DND-41 (cell line): ENCODE data around the gene POF1B.

Experiments
- EZH2 ChIP-seq: IDR thresholded peaks from 3 replicates; pipeline ENCODE4 v1.6.1; 2012; ENCODE audit warnings: borderline replicate concordance, low read depth, mild to moderate bottlenecking, moderate library complexity, low read length, inconsistent platforms; ENCODE audit not compliant: severe bottlenecking
- TF ChIP-seq, protein P1 (sequence below): IDR thresholded peaks from 2 replicates; pipeline ENCODE4 v1.5.1; 2012; ENCODE audit warnings: borderline replicate concordance, low read length, moderate library complexity, mild to moderate bottlenecking; ENCODE audit not compliant: poor library complexity, severe bottlenecking; ENCODE audit errors: extremely low read depth

DNA sequence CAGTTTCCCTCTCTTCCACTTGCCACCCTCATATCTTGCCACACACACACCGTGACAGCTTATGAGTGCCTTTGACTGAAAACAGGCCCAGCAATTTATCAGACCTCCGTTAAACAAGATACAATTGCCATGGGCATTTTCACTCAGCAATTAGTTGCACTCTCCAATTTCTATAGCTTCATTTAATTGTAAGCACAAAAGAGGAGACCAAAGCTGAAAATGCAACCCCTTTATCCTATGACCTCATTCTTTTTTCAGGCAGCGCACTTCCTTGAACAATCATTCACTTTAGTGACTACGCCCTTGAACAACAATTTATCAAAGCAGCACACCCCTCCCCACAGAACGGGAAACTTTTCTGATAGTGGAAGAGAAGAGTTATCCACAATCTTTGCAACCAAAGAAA lies 4.1 kb downstream of the POF1B start:
- TF ChIP-seq, protein P1, sequence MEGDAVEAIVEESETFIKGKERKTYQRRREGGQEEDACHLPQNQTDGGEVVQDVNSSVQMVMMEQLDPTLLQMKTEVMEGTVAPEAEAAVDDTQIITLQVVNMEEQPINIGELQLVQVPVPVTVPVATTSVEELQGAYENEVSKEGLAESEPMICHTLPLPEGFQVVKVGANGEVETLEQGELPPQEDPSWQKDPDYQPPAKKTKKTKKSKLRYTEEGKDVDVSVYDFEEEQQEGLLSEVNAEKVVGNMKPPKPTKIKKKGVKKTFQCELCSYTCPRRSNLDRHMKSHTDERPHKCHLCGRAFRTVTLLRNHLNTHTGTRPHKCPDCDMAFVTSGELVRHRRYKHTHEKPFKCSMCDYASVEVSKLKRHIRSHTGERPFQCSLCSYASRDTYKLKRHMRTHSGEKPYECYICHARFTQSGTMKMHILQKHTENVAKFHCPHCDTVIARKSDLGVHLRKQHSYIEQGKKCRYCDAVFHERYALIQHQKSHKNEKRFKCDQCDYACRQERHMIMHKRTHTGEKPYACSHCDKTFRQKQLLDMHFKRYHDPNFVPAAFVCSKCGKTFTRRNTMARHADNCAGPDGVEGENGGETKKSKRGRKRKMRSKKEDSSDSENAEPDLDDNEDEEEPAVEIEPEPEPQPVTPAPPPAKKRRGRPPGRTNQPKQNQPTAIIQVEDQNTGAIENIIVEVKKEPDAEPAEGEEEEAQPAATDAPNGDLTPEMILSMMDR = no peak
- TF ChIP-seq EZH2 = no peak
